GM15510 (cell line): ENCODE results near the gene VPS25.

Source experiments
- POLR2A ChIP-seq: IDR thresholded peaks from 3 replicates; pipeline ENCODE4 v1.6.1; 2011; ENCODE audit warnings: borderline replicate concordance; ENCODE audit not compliant: insufficient read length; ENCODE audit errors: extremely low read depth

The VPS25 gene

GRCh38 chr17:42759982-42760651 lies 13.1 kb upstream of the VPS25 start:
- TF ChIP-seq POLR2A = no peak

GRCh38 chr17:42760652-42761581 lies 12.3 kb upstream of the VPS25 start, which contains the start of gene RAMP2:
Gene RAMP2 (plus strand): TSS chr17:42761227. CDS start chr17:42761262, 35 bp downstream.
- no peak for TF ChIP-seq POLR2A

- TF ChIP-seq POLR2A = no peak
Measured at GRCh38 chr17:42761638-42762037, 11.6 kb upstream of the VPS25 start.

DNA sequence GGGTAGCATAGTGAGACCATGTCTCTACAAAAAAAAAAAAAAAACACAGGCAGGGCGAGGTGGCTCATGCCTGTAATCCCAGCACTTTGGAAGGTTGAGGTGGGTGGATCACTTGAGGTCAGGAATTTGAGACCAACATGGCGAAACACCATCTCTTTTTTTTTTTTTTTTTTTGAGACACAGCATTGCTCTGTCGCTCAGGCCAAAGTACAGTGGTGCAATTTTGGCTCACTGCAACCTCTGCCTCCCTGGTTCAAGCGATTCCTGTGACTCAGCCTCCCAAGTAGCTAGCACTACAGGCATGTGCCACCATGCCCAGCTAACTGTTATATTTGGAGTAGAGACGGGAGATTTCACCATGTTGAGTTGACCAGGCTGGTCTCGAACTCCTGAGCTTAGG lies 7.1 kb upstream of the VPS25 start:
- no peak for TF ChIP-seq POLR2A

GRCh38 chr17:42767512-42767911 lies 5.7 kb upstream of the VPS25 start:
- TF ChIP-seq POLR2A = no peak

GRCh38 chr17:42772945-42773289 lies 332 bp upstream of the VPS25 start:
- no peak for TF ChIP-seq POLR2A

DNA sequence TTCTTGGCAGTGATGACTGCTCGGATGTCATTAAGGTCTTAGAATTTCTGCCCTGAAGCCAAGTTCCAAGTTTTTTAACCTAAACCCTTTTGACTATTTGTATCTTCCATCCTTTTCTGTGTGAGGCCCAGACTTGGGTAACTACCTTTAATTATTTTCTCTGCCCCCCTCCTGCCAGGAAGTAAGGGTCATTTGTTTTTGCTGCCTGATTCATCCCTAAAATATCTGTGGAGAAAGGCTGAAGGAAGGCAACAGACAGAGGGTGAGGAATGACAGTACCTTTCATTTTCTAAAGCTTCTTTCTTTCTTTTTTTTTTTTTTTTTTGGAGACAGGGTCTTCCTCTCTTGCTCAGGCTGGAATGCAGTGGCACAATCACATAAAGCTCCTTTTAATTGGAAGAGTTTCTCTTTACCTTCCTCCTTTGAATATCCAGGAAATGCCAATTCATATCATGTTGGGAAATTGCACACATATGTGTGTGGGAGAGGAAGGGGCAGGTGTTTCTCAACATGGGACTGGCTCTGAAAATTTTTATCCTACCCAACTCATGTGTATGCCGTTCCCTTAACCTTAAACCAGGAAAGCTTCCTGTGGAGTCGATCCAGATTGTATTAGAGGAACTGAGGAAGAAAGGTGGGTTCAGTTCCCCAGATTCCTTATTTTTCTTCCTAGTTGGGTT lies 957 bp downstream of the VPS25 start:
- no peak for TF ChIP-seq POLR2A

GRCh38 chr17:42775534-42776098 lies 2.4 kb downstream of the VPS25 start:
- TF ChIP-seq POLR2A = no peak

GRCh38 chr17:42778570-42778969 lies 5.3 kb downstream of the VPS25 start:
- no peak for TF ChIP-seq POLR2A

- TF ChIP-seq POLR2A = no peak
Measured at GRCh38 chr17:42779304-42779935, 6.2 kb downstream of the VPS25 start.

GRCh38 chr17:42779936-42780850 lies 6.9 kb downstream of the VPS25 start, which contains the start of gene WNK4:
Gene WNK4 (plus strand): TSS chr17:42780610. CDS start chr17:42780699, 89 bp downstream.
- no peak for TF ChIP-seq POLR2A

- no peak for TF ChIP-seq POLR2A
Measured at GRCh38 chr17:42780851-42781638, 7.8 kb downstream of the VPS25 start.

DNA sequence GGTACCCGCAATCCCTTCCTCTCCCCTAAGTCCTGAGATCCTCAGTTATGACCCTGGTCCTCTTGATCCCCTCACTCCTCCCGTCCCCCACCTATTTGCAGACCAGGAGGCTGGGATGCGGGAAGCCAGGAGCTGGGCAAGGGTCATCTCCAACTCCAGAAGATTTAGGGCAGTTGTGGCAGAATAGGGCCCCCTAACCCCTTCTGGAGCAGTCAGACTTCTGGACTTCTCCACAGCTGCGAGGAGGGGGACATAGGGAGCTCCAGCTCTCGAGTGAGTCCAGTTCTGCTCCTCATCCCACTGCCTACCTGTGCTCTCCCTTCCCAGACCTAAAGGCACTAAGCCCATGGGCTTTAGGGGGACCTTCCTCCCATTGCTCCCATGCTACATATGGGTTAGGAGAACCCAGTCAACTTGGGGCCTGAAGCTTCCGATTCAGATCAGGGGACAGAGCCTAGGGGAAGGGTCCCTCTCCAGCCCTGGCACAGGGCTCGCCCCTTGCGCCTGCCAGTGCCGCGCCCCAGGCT lies 8.5 kb downstream of the VPS25 start:
- TF ChIP-seq POLR2A = no peak
